K562 (cell line): ENCODE data around the gene MARCHF9. TPM values are rescaled to one million over a fixed set of nuclear protein-coding genes. Genes with fewer than 3 reads are reported as not detected.

Experiments
- ATF7 ChIP-seq: fragments of 450-650 bp; IDR thresholded peaks from 2 replicates; pipeline ENCODE4 v1.7.1; 2014; ENCODE audit warnings: mild to moderate bottlenecking, moderate library complexity
- HDAC3 ChIP-seq: fragments of 450-650 bp; IDR thresholded peaks from 2 replicates; pipeline ENCODE4 v1.6.1; 2018; ENCODE audit warnings: borderline replicate concordance, mild to moderate bottlenecking, moderate library complexity; ENCODE audit not compliant: partially characterized antibody
- HDAC6 ChIP-seq: IDR thresholded peaks from 2 replicates; pipeline ENCODE4 v1.6.1; 2012; ENCODE audit warnings: low read depth, mild to moderate bottlenecking, control low read depth, inconsistent platforms, low read length, moderate library complexity
- HLTF ChIP-seq: fragments of 450-650 bp; IDR thresholded peaks from 2 replicates; pipeline ENCODE4 v1.6.1; 2016
- MEF2D ChIP-seq: conservative IDR thresholded peaks from 2 replicates; pipeline ENCODE4 v1.6.1; 2016; ENCODE audit warnings: low read depth, missing genetic modification characterization, missing compliant biosample characterization
- MEIS2 ChIP-seq: fragments of 450-650 bp; IDR thresholded peaks from 2 replicates; pipeline ENCODE4 v1.6.1; 2014; ENCODE audit warnings: mild to moderate bottlenecking; ENCODE audit not compliant: partially characterized antibody
- MIER1 ChIP-seq: fragments of 450-650 bp; IDR thresholded peaks from 2 replicates; pipeline ENCODE4 v1.6.1; 2016; ENCODE audit warnings: antibody characterized with exemption, mild to moderate bottlenecking, low read depth
- OTX1 ChIP-seq: fragments of 450-650 bp; formaldehyde crosslinking; IDR thresholded peaks from 2 replicates; pipeline ENCODE4 v1.4.0; 2022; ENCODE audit warnings: mild to moderate bottlenecking
- PCBP2 ChIP-seq: fragments of 200-400 bp; formaldehyde crosslinking; IDR thresholded peaks from 2 replicates; pipeline ENCODE4 v1.6.1; 2018; ENCODE audit warnings: low read length, low read depth, mild to moderate bottlenecking, moderate library complexity; ENCODE audit not compliant: poor library complexity, severe bottlenecking
- POLR3G ChIP-seq: IDR thresholded peaks from 2 replicates; pipeline ENCODE4 v1.6.1; 2011; ENCODE audit not compliant: insufficient read length, insufficient replicate concordance; ENCODE audit errors: extremely low read depth
- SLC30A9 ChIP-seq: fragments of 250-450 bp; sonication (Bioruptor Pico); IDR thresholded peaks from 2 replicates; pipeline ENCODE4 v1.8.0; 2022; ENCODE audit warnings: mild to moderate bottlenecking, moderate library complexity
- ZNF197 ChIP-seq: fragments of 200-800 bp; sonication (Bioruptor generic); IDR thresholded peaks from 2 replicates; pipeline ENCODE4 v1.6.1; 2016; ENCODE audit warnings: low read depth, missing genetic modification characterization, missing compliant biosample characterization
- ZNF551 ChIP-seq: fragments of 250-450 bp; sonication (Bioruptor Pico); IDR thresholded peaks from 2 replicates; pipeline ENCODE4 v1.5.0; 2021; ENCODE audit warnings: mild to moderate bottlenecking, moderate library complexity
- polyA plus RNA-seq, 8 experiments: library from polyadenylated mRNA; depleted of rRNA in 4 of 8; stranded (reverse) in 5 of 8; unstranded in 3 of 8; fragments of >200 nt; fragmentation: Nextera tagmentation in 2 of 8; fragmentation: Illumina TruSeq in 1 of 8; extraction: Ambion mirVana in 2 of 8; extraction: Trizol in 1 of 8; gene quantifications; 2 replicates each; pipeline versions ENCODE4 v1.2.1 to v1.2.3, GENCODE V29; 2011 to 2014; ENCODE audit warnings: inconsistent platforms in 1 of 8, missing spikeins in 1 of 8
- total RNA-seq, 7 experiments: library from RNA; depleted of rRNA in 6 of 7; stranded (reverse); fragments of >200 nt in 6 of 7; fragmentation: Illumina TruSeq in 2 of 7; extraction: Trizol in 2 of 7; gene quantifications; 2 replicates each; pipeline versions ENCODE4 v1.2.1 to v1.2.3, GENCODE V29; 2011 to 2021; ENCODE audit warnings: low replicate concordance in 1 of 7
- TF ChIP-seq, protein P1 (sequence below): fragments of 250-450 bp; sonication (Bioruptor Pico); IDR thresholded peaks from 2 replicates; pipeline ENCODE4 v1.4.0; 2020; ENCODE audit warnings: mild to moderate bottlenecking, moderate library complexity, borderline replicate concordance
- TF ChIP-seq, protein P2 (sequence below): fragments of 450-650 bp; IDR thresholded peaks from 2 replicates; pipeline ENCODE4 v1.7.0; 2016; ENCODE audit warnings: borderline replicate concordance
- TF ChIP-seq, protein P3 (sequence below): fragments of 250-450 bp; sonication (Bioruptor Pico); IDR thresholded peaks from 2 replicates; pipeline ENCODE4 v1.8.0; 2022; ENCODE audit warnings: moderate library complexity, mild to moderate bottlenecking, inconsistent platforms
- TF ChIP-seq, protein P4 (sequence below): fragments of 250-450 bp; sonication (Bioruptor Pico); IDR thresholded peaks from 2 replicates; pipeline ENCODE4 v1.5.0; 2020; ENCODE audit warnings: mild to moderate bottlenecking, borderline replicate concordance
- TF ChIP-seq, protein P5 (sequence below): fragments of 250-450 bp; sonication (Bioruptor Pico); IDR thresholded peaks from 2 replicates; pipeline ENCODE4 v1.4.0; 2020; ENCODE audit warnings: mild to moderate bottlenecking

The MARCHF9 gene
- total and polyA plus RNA-seq, 9 of the 15 experiments (the other 6 are each of a cell fraction or from before 2014, with no cell fraction given) = 0.80 to 12.4 (median 6.2) TPM

DNA sequence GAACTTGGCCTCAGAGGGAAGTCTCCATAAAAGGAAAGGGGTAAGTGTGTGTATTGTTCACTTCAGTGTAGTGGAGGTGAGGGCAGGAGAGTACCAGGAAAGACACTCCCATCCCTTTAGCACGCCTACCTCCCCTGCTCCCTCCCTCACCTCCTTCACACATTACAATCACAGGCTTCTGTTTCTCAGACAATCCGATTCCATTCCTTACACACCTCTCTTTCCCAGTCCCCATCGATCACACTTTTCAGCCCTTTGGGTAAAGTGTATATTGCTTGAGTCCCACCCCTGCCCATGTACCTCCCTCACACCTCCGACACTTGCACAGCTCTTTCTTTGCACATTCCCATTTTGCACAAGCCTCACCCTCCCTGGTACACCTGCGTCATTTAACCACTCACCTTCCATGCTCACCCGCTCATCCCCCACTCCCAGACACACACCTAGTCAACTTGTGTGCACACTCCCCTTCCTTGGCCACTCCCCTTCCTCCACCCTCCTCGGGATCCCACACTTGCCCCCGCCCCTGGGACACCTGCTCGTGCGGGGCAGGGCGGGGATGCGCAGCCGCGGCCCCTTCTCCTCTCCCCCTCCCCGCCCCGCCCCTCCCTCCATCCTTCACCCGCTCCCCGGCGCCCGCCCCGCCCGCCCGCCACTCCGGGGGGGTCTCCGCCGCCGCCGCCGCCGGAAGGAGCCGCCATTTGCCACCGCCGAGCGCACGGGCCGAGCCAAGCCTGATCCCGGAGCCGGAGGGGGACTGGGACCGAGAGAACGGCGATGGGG, at the start of gene MARCHF9 (continued):
- TF ChIP-seq, protein P1, sequence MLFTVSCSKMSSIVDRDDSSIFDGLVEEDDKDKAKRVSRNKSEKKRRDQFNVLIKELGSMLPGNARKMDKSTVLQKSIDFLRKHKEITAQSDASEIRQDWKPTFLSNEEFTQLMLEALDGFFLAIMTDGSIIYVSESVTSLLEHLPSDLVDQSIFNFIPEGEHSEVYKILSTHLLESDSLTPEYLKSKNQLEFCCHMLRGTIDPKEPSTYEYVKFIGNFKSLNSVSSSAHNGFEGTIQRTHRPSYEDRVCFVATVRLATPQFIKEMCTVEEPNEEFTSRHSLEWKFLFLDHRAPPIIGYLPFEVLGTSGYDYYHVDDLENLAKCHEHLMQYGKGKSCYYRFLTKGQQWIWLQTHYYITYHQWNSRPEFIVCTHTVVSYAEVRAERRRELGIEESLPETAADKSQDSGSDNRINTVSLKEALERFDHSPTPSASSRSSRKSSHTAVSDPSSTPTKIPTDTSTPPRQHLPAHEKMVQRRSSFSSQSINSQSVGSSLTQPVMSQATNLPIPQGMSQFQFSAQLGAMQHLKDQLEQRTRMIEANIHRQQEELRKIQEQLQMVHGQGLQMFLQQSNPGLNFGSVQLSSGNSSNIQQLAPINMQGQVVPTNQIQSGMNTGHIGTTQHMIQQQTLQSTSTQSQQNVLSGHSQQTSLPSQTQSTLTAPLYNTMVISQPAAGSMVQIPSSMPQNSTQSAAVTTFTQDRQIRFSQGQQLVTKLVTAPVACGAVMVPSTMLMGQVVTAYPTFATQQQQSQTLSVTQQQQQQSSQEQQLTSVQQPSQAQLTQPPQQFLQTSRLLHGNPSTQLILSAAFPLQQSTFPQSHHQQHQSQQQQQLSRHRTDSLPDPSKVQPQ (CRISPR knock-in tag) = no peak
- TF ChIP-seq HDAC6 (no peak), MEIS2 (no peak), MIER1 (0 out of 2 replicates have a peak, but pooled peaks have one; percentile 30), PCBP2 (no peak), MEF2D (tag) (no peak; the same call in 1 of the 2 replicates), ZNF197 (CRISPR knock-in tag) (no peak), HLTF (0 out of 2 replicates have a peak, but pooled peaks have one; percentile 47), HDAC3 (no peak), OTX1 (peak; percentile 72; the same call in 1 of the 2 replicates), ZNF551 (CRISPR knock-in tag) (no peak), POLR3G (no peak), SLC30A9 (CRISPR knock-in tag) (no peak), ATF7 (no peak)
- TF ChIP-seq, protein P2, sequence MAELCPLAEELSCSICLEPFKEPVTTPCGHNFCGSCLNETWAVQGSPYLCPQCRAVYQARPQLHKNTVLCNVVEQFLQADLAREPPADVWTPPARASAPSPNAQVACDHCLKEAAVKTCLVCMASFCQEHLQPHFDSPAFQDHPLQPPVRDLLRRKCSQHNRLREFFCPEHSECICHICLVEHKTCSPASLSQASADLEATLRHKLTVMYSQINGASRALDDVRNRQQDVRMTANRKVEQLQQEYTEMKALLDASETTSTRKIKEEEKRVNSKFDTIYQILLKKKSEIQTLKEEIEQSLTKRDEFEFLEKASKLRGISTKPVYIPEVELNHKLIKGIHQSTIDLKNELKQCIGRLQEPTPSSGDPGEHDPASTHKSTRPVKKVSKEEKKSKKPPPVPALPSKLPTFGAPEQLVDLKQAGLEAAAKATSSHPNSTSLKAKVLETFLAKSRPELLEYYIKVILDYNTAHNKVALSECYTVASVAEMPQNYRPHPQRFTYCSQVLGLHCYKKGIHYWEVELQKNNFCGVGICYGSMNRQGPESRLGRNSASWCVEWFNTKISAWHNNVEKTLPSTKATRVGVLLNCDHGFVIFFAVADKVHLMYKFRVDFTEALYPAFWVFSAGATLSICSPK = no peak
- TF ChIP-seq, protein P3, sequence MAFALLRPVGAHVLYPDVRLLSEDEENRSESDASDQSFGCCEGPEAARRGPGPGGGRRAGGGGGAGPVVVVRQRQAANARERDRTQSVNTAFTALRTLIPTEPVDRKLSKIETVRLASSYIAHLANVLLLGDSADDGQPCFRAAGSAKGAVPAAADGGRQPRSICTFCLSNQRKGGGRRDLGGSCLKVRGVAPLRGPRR = no peak
- TF ChIP-seq, protein P4, sequence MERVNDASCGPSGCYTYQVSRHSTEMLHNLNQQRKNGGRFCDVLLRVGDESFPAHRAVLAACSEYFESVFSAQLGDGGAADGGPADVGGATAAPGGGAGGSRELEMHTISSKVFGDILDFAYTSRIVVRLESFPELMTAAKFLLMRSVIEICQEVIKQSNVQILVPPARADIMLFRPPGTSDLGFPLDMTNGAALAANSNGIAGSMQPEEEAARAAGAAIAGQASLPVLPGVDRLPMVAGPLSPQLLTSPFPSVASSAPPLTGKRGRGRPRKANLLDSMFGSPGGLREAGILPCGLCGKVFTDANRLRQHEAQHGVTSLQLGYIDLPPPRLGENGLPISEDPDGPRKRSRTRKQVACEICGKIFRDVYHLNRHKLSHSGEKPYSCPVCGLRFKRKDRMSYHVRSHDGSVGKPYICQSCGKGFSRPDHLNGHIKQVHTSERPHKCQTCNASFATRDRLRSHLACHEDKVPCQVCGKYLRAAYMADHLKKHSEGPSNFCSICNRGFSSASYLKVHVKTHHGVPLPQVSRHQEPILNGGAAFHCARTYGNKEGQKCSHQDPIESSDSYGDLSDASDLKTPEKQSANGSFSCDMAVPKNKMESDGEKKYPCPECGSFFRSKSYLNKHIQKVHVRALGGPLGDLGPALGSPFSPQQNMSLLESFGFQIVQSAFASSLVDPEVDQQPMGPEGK (CRISPR knock-in tag) = no peak
- TF ChIP-seq, protein P5, sequence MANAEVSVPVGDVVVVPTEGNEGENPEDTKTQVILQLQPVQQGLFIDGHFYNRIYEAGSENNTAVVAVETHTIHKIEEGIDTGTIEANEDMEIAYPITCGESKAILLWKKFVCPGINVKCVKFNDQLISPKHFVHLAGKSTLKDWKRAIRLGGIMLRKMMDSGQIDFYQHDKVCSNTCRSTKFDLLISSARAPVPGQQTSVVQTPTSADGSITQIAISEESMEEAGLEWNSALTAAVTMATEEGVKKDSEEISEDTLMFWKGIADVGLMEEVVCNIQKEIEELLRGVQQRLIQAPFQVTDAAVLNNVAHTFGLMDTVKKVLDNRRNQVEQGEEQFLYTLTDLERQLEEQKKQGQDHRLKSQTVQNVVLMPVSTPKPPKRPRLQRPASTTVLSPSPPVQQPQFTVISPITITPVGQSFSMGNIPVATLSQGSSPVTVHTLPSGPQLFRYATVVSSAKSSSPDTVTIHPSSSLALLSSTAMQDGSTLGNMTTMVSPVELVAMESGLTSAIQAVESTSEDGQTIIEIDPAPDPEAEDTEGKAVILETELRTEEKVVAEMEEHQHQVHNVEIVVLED = no peak
